Effector CD4-positive, alpha-beta T cell (primary cell): ENCODE results near the gene PGAM2.

ENCODE experiments used
- DNase-seq: peaks from one replicate; pipeline ENCODE4 v3.0.0-alpha.2; 2020

Gene PGAM2

DNA sequence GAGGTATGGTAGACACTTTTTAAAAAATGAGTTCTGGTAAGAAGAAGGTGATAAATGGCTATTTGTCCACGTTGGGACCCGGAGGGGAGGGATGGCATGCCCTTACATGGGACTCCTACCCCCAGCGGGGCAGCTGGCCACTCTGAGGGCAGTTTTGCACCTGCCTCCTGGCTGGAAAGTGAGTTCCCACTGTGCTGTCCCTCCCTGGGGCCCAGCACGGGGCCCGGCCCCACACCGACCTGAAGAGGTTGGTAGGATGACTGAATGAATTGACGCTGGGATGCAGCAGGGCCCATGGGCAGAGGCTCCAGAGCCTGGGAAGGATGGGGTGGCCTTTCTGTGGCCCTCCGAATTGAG is 38.2 kb upstream of the PGAM2 start:
- no peak for DNase-seq

DNA sequence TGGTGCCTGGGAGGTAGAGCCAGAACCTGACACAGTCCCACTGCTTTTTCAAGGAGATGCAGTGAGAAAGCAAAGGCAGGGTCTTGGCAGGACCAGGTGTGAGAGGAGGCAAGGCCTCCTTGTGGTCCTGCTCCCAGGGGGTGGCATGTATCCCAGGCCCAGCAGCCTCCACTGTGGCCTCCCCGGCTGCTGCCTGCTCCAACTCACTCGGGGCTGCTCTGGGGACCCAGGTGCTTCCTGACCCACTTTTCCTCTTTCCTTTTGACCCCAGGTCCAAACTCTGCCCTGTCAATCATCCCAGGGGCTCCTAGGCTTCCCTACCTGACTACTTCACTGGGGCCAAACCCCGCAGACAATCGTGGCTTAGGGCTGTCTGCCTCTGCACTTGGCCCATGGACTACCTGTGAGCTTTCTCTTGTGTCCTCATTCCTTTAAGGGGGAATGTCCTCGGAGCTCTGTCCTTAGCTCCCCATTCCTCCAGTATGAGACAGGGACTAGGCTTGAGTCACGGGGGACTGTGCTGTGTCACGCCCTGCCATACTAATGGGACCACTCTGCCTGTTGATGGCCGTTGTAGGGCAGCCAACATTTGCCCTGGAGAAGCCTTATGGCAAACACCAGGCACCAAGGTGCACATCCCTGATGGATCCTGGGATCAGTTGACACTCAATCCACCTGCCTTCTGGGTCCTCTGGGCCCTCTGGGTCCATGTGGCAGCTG is 37.6 kb upstream of the PGAM2 start:
- DNase-seq, result no peak

GRCh38 chr7:44101966-44102845 is 36.8 kb upstream of the PGAM2 start:
- no peak for DNase-seq

GRCh38 chr7:44101303-44101965 is 36.1 kb upstream of the PGAM2 start:
- no peak for DNase-seq

DNA sequence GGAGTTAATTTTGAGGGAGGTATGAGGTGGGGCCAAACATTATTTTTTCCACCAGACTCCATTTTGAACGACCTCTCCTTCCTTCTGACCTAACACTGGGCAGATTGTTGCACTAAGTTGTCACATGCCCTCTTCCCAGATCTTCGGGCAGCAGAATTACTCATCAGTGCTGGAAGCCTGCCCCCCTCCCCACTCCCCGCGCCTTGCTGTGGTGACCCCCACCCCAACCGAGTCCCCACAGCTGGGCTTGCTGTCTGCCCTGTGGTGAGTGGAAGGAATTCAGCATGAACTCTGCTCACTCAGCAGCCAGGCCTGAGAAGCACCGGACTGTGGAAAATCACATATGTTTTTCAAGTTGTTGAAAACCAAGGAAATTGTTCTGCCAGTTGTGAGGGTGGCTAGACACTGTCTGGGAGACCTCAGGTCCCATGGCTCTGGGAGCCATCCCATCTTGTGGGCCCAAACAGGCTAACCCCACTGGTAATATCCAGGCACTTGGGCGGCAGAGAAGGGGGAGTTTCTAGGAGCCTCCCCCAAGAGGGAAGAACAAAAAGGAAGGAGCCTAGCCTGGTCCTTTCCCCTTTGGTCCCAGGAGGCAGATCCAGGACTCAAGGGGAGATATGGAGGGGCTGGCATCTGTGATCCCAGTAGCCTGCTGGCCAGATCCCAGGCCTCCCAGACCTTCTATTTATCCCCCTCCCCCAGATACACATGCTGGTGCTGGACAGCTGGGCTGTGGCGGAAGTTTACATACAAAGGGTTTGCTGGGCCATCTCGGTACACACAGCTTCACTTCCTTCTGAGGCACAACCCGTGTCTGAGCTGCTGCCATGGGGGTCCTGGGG is 35.3 kb upstream of the PGAM2 start:
- DNase-seq, result no peak

DNA sequence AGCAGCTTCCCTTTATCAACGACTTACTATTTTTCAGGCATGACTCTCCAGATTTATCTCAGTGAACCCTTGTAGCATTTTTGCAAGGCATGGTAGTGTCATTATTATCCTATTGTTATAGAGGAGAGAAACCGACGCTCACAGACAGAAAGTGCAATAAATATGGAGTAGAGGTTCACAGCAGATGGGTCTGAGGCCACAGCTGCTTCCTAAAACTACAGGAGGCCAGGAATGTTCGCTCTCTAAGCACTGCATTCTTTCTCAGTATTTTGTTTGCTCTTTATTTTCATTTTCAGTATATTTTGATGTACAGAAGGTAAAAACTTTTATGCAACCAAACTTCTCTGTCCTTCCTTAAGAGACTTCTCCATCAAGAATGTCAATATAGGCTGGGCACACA is 34.3 kb upstream of the PGAM2 start:
- no peak for DNase-seq

- no peak for DNase-seq
These were observed 33.0 kb upstream of the PGAM2 start for GRCh38 chr7:44098092-44099068.

DNA sequence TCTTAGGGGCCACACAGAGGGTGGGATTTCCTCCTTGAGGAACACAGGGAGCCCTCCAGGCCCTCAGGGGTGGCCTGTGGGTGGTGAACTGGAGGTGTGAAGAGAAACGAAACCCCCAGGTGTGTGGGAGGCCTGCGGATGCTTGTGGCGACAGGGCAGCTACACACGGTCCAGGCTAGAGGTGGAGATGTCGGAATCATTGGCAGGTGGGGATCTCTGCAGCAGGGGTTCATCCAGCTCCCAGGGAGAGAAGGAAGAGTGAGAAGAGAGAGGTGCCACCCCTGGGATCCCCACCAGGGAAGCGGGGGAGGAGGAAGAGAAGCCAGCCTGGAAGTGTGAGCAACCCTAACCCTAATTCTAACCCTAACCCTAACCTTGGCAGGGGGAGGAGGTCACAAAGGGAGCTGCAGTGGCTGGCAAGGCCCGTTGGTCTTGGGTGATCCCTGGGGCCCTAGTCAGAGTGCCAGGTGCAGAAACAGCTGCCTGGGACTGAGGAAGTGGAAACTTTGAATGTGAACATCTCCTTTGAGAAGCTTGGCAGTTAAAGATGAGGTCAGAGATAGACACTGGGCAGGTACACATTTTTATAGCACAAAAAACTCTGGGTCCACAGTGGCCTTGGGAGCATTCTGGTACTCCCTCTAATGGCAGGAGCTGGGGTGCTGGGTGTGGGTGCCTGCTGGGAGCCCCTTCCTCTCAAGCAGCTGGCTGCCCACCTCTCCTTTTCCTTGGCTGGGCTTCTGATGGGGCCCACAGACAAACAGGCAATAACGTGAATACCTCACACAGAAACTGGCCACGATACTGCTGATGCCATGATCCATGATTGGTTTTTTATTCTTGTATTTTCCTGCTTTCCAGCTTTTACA is 31.9 kb upstream of the PGAM2 start:
- DNase-seq, result no peak

- DNase-seq, result no peak
These were observed 31.0 kb upstream of the PGAM2 start for GRCh38 chr7:44096326-44096881.

GRCh38 chr7:44095781-44096180 is 30.4 kb upstream of the PGAM2 start:
- no peak for DNase-seq

DNA sequence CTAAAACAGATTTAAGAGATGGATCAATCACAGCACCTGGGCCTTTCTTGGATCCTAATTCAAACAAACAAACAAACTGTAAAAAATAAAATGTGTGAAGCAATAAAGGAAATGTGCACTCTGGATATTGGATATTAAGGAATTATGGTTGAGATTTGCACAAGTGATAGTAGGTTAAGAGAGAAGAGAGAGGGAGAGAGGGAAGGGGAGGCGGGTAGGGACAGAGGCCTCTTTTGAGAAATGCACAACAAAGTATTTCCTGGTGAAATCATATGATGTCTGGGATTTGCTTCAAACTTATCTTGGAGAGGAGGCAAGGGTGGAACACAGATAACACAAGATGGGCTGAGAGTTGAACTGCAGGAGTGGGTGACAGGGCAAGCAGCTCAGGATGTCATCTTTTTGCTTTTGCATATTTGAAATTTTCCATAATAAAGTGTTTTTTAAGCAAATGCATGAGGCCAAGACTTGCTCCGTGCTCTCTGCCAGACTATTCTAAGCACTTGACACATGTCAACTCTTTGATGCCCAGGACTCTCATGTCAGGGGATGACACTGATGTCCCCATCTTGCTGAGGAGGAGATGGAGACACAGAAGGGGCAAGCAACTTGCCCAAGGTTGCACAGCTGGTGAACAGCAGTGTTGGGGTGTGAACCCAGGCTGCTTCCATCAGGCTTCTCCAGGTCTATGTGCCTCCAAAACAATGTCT is 29.7 kb upstream of the PGAM2 start:
- DNase-seq, result no peak

DNA sequence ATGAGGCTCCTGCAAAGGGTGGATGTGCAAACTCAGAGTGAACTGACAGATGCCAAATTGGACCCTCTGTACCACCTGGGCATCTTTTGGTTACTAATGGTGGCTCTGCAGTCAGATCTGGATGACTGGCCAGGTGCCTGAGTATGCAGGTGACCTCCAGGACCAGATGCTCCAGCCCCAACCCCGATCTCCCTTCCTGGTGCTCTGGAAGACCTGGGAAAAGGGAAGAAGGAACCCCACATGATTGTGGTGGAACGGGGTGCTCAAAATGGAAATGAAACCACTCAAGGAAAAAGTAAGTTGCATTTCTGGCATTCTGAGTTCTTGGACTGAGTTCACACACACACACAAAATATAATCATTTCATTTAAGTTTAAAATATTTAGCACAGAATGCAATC is 29.0 kb upstream of the PGAM2 start:
- no peak for DNase-seq

DNA sequence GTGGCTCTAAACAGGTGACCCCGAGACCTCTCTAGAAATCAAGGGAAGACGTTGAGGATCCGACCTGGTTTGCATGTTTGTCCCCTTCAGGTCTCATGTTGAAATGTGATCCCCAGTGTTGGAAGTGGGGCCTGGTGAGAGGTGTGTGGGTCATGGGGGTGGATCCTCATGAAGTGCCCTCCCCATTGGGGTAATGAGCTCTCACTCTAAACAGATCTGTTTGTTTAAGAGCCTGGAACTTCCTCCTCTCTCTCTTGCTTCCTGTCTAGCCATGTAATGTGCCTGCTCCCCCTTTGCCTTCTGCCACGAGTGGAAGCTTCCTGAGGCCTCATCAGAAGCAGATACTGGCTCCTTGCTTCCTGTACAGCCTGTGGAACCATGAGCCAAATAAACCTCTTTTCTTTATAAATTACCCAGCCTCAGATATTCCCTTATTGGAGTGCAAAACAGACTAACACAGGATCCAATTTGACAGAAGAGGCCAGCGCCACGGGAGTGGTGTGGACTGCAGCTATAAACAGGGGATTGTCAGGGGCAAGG is 27.8 kb upstream of the PGAM2 start:
- no peak for DNase-seq

- DNase-seq, result no peak
These were observed 22.8 kb upstream of the PGAM2 start for GRCh38 chr7:44087911-44088838.

GRCh38 chr7:44086627-44087026 is 21.3 kb upstream of the PGAM2 start:
- no peak for DNase-seq

- no peak for DNase-seq
These were observed 20.2 kb upstream of the PGAM2 start for GRCh38 chr7:44085546-44085945.

DNA sequence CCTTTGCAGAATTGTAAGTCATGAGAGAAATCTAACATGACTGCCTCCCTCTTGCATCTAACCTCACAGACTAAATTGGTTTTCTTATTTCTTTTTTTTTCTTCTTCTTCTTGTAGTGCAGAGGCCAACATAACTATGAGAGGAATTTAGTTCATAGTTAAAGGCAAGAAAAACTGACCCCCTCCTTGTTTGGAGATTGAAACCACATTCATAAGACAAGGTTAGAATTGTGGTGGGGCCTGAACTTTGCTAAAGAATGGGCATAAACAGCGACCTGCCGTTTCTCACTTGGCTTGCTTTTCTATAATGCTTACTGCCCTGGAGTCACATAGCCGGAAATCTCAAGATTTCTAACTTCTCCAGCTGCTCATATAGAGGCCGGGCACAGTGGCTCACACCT is 19.3 kb upstream of the PGAM2 start:
- DNase-seq, result no peak

DNA sequence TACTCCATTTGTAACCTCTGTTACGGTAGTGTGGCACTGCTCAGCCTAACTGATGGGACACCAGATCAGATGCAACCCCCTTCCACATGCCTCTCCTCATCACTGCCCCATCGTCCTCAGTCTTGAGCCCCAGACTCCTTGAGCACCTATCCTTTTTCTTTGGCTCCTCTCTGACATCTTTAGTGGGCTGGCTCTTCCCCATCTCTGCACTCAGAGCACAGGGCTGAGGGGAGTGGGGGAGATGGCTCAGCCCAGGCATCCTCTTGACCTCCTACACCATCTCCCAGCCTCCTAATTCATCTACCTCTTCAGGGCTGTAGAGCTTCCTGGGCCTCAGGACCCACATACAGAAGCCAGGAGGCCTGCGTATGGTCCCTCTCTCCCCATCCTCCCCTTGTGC is 18.4 kb upstream of the PGAM2 start:
- DNase-seq, result no peak
